WERI-Rb-1 (cell line): ENCODE data around the gene PIRT.

Source experiments
- DNase-seq: peaks from one replicate; pipeline ENCODE4 v3.0.0-alpha.2; 2020
- H3K27ac ChIP-seq: fragments of 250-450 bp; sonication (Bioruptor Pico); 2 replicates; pipeline ENCODE4 v1.5.1; 2020; ENCODE audit warnings: mild to moderate bottlenecking, moderate library complexity
- H3K27me3 ChIP-seq: fragments of 250-450 bp; sonication (Bioruptor Pico); 2 replicates; pipeline ENCODE4 v1.5.1; 2021; ENCODE audit warnings: mild to moderate bottlenecking, low read depth, moderate library complexity; ENCODE audit not compliant: insufficient read depth, severe bottlenecking
- H3K36me3 ChIP-seq: fragments of 250-450 bp; sonication (Bioruptor Pico); 2 replicates; pipeline ENCODE4 v1.5.1; 2020; ENCODE audit warnings: mild to moderate bottlenecking, moderate library complexity
- H3K4me3 ChIP-seq: 2 replicates; pipeline ENCODE4 v1.5.1; 2011; ENCODE audit warnings: low read depth, mild to moderate bottlenecking, control low read depth, low read length
- H3K9me3 ChIP-seq: fragments of 250-450 bp; sonication (Bioruptor Pico); 2 replicates; pipeline ENCODE4 v1.5.1; 2021; ENCODE audit warnings: mild to moderate bottlenecking, moderate library complexity; ENCODE audit not compliant: severe bottlenecking
- CTCF ChIP-seq: IDR thresholded peaks from 2 replicates; pipeline ENCODE4 v1.5.1; 2011; ENCODE audit warnings: low read depth, mild to moderate bottlenecking, control low read depth, inconsistent platforms, low read length

The PIRT gene

DNA sequence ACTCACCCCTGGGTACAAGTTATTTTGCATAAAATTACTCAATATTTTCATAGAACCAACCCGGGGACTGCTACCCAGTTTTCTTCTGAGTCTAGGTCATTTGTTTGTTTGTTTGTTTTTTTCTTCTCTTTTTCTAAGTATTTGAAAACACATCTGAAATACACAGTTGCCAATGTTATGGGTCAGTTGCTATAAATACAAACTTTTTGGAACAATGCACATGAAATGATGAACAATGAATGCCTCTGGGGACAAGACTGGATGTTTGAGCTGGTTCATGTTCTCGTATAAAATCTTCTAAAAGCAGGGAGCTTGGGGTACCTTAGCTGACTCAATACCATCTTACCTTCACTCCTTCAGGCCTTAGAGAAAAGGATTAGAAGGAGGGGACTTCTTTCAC, 64.5 kb downstream of the PIRT start:
- Histone ChIP-seq H3K9me3 (peaks cover 10% of the 10 kb centered on the region), H3K27ac (no peak overlapping the region), H3K4me3 (no peak overlapping the region), H3K36me3 (no peaks in the 10 kb centered on the region), H3K27me3 (no peaks in the 10 kb centered on the region)
- TF ChIP-seq CTCF: no peak
- no peak for DNase-seq
